GM06990 (cell line): ENCODE measurements around the gene MPLKIP.
"Not testable (repeated sequence)": the region's sequence is repeated elsewhere in the genome, so short reads cannot be mapped to it uniquely, and the experiment has no call there.

Experiments used
- DNase-seq: peaks from one replicate; pipeline ENCODE4 v3.0.0-alpha.2; 2011; ENCODE audit not compliant: insufficient read length; ENCODE audit errors: extremely low read depth
- H3K27me3 ChIP-seq: replicated peaks from 2 replicates; pipeline ENCODE4 v1.6.0; 2011; ENCODE audit warnings: low read length; ENCODE audit not compliant: control insufficient read depth, insufficient read depth
- H3K36me3 ChIP-seq: 2 replicates; pipeline ENCODE4 v1.5.1; 2011; ENCODE audit warnings: low read length; ENCODE audit not compliant: control insufficient read depth, insufficient read depth
- H3K4me3 ChIP-seq: replicated peaks from 2 replicates; pipeline ENCODE4 v1.5.1; 2011; ENCODE audit warnings: low read depth, mild to moderate bottlenecking, control low read depth, low read length
- CTCF ChIP-seq: IDR thresholded peaks from 2 replicates; pipeline ENCODE4 v1.5.1; 2011; ENCODE audit warnings: low read length, control low read depth, mild to moderate bottlenecking, inconsistent platforms; ENCODE audit not compliant: insufficient read depth, poor library complexity, severe bottlenecking

MPLKIP gene

GRCh38 chr7:40134428-40135316 is at the start of gene MPLKIP, which contains the start of gene SUGCT:
TSS of gene MPLKIP (minus strand) at chr7:40134622. CDS start at chr7:40134567, 55 bp downstream.
TSS of gene SUGCT (plus strand) at chr7:40135005.
- Histone ChIP-seq H3K36me3 (no peaks in the 10 kb centered on the region), H3K4me3 (peak within 1 kb of the TSS; percentile 97), H3K27me3 (no peaks in the 10 kb centered on the region)
- peak; percentile 60 for TF ChIP-seq CTCF
- DNase-seq: peak; percentile 90

DNA sequence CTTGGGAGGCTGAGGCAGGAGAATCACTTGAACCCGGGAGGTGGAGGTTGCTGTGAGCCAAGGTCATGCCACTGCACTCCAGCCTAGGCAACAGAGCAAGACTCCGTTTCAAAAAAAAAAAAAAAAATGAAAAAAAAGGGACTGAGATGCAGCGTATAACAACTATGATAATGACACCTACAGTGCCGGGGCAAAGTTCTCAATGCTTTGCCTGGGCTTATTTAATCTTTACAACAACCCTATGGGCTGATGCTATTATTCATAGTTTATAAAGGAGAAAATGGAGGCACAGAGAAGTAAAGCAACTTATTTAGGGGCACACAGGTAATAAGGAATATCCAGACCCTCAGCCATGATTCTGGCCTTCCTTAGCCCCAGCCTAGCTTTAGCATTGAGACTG is 48.0 kb upstream of the MPLKIP start:
- Histone ChIP-seq H3K27me3 (no peaks in the 10 kb centered on the region), H3K36me3 (no peaks in the 10 kb centered on the region), H3K4me3 (no peak overlapping the region)
- TF ChIP-seq CTCF: no peak
- no peak for DNase-seq

GRCh38 chr7:40177071-40177470 is 42.6 kb upstream of the MPLKIP start:
- Histone ChIP-seq H3K4me3 (no peak overlapping the region), H3K27me3 (no peaks in the 10 kb centered on the region; the same call in 1 of the 2 replicates), H3K36me3 (no peaks in the 10 kb centered on the region)
- TF ChIP-seq CTCF: no peak
- no peak for DNase-seq

DNA sequence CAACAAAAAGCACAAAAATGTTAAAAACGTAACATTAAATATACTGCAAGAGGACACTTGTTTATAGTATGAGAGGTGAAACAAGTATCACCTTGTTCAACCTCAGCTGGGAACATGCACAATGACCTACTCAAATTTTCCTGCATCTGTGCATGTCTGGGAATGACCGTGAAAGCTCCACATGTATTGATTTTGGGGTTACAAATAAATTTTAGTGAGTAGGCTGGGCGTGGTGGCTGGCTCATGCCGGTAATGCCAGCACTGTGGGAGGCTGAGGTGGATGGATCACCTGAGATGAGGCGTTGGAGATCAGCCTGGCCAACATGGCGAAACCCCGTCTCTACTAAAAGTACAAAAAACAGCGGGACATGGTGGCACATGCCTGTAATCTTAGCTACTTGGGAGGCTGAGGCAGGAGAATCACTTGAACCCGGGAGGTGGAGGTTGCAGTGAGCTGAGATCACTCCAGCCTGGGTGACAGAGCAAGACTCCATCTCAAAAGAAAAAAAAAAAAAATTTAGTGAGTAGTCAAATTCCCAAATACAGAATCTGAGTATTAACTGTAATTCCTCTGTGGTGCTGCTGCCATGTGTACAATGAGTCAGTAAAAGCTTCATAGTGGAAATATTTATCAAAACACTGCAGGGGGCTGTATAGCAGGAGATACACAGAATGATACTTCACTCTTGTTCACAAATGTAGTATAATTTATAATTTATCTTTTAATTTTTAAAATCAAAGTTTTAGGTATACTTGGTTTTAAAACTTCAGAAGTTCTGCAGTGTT is 41.5 kb upstream of the MPLKIP start:
- no peaks in the 10 kb centered on the region for H3K36me3 ChIP-seq
- TF ChIP-seq CTCF: no peak

DNA sequence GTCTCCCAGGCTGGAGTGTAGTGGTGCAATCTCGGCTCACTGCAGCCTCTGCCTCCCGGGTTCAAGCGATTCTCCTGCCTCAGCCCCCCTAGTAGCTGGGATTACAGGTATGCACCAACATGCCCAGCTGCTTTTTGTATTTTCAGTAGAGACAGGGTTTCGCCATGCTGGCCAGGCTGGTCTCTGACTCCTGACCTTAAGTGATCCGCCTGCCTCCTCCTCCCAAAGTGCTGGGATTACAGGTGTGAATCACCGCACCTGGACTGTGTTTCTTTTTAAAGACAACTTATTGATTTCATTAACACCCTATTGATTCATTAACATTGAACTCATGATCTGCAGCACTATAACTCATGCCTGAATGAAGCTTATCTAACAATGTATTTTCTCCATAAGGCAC is 40.8 kb upstream of the MPLKIP start:
- not testable (repeated sequence) for H3K36me3 ChIP-seq, DNase-seq, H3K27me3 ChIP-seq, H3K4me3 ChIP-seq

More for the DNA sequence above, 41.5 kb upstream of the MPLKIP start:
- Histone ChIP-seq H3K27me3 (no peaks in the 10 kb centered on the region; the same call in 1 of the 2 replicates), H3K4me3 (no peak overlapping the region)
- DNase-seq: no peak

DNA sequence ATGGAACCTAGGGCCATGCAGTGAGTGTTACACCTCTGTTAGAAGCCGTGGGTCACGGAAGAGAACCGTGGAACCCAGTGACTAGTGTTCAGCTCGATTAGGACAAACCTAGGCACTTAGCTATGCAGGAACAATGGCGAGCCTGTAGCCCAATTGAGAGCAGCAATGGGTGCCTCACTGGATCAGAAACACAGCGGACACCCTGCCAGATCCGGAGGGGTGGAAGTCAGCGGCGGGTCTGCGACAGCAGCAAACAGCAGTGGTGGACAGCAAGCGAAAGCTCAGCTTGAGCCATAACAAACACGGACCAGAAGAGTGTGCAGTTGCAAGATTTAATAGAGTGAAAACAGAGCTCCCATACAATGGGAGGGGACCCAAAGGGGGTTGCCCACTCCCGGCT is 38.7 kb upstream of the MPLKIP start:
- DNase-seq, H3K36me3 ChIP-seq, H3K4me3 ChIP-seq, H3K27me3 ChIP-seq: not testable (repeated sequence)

DNA sequence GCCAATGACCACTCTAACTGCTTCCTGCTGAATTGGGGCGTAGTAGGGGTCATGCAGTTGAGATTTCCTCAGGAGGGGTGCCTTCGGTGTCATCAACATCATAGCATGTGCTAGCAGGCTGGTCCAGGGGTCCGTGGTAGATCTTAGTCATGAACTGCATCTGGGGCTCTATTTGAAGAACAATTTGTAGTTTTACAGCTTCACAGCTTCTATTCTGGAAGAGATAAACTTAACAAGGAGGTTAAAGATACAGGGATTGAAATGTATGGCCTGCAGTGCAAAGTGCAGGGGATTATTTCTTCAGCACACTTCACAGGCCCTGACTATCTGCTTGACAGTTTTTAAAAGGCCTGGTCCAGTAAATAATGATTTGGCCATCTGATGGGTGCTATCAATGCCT is 33.8 kb upstream of the MPLKIP start:
- H3K36me3 ChIP-seq, H3K4me3 ChIP-seq, H3K27me3 ChIP-seq, DNase-seq: not testable (repeated sequence)
